AG08396 (cell line): ENCODE data around the gene KBTBD4.

Source experiments
- DNase-seq: peaks from one replicate; pipeline ENCODE4 v3.0.0; 2012; ENCODE audit warnings: low spot score, mixed read lengths

KBTBD4 gene

GRCh38 chr11:47578524-47579494 lies at the start of gene KBTBD4, which contains the start of gene NDUFS3:
KBTBD4 (minus strand) TSS chr11:47578970; CDS start chr11:47578951, 19 bp downstream.
NDUFS3 (plus strand) TSS chr11:47579074; CDS start chr11:47579092, 18 bp downstream.
- peak; percentile 92 for DNase-seq

GRCh38 chr11:47628026-47628425 lies 49.3 kb upstream of the KBTBD4 start:
- DNase-seq = no peak

GRCh38 chr11:47626234-47626633 lies 47.5 kb upstream of the KBTBD4 start:
- no peak for DNase-seq

- no peak for DNase-seq
Measured at GRCh38 chr11:47620836-47621378, 42.1 kb upstream of the KBTBD4 start.

GRCh38 chr11:47617417-47617809 lies 38.6 kb upstream of the KBTBD4 start:
- peak; percentile 47 for DNase-seq

GRCh38 chr11:47616726-47617416 lies 38.1 kb upstream of the KBTBD4 start:
- DNase-seq = peak; percentile 73

- DNase-seq = no peak
Measured at GRCh38 chr11:47615249-47615648, 36.5 kb upstream of the KBTBD4 start.

- DNase-seq = no peak
Measured at GRCh38 chr11:47611348-47611794, 32.6 kb upstream of the KBTBD4 start.

GRCh38 chr11:47609675-47610074 lies 30.9 kb upstream of the KBTBD4 start:
- DNase-seq = no peak

- DNase-seq = peak; percentile 71
Measured at GRCh38 chr11:47607380-47607779, 28.6 kb upstream of the KBTBD4 start.

GRCh38 chr11:47606731-47607130 lies 28.0 kb upstream of the KBTBD4 start:
- no peak for DNase-seq

- DNase-seq = no peak
Measured at GRCh38 chr11:47605921-47606320, 27.2 kb upstream of the KBTBD4 start.

GRCh38 chr11:47603295-47603694 lies 24.5 kb upstream of the KBTBD4 start:
- DNase-seq = no peak

GRCh38 chr11:47599902-47600301 lies 21.1 kb upstream of the KBTBD4 start:
- DNase-seq = no peak

GRCh38 chr11:47595967-47596366 lies 17.2 kb upstream of the KBTBD4 start:
- DNase-seq = no peak

- DNase-seq = no peak
Measured at GRCh38 chr11:47595029-47595428, 16.3 kb upstream of the KBTBD4 start.

- no peak for DNase-seq
Measured at GRCh38 chr11:47593934-47594855, 15.4 kb upstream of the KBTBD4 start, which contains the start of gene C1QTNF4. C1QTNF4 (minus strand) TSS chr11:47594411; CDS start chr11:47590810, 3,601 bp downstream.

- DNase-seq = no peak
Measured at GRCh38 chr11:47593492-47593933, 14.7 kb upstream of the KBTBD4 start.

GRCh38 chr11:47592970-47593369 lies 14.2 kb upstream of the KBTBD4 start:
- DNase-seq = no peak

- DNase-seq = no peak
Measured at GRCh38 chr11:47592251-47592650, 13.5 kb upstream of the KBTBD4 start.

- DNase-seq = no peak
Measured at GRCh38 chr11:47591764-47592163, 13.0 kb upstream of the KBTBD4 start.
